PC-3 (cell line): Measurements from ENCODE around the gene KCTD17. TPM values are rescaled to one million over a fixed set of nuclear protein-coding genes. Genes with fewer than 3 reads are reported as not detected.

ENCODE experiments used
- ATAC-seq: fragments of 200-7000 bp; cut with Tn5 transposase; 2 replicates; pipeline ENCODE4 v1.9.1; 2020; ENCODE audit warnings: mild to moderate bottlenecking, moderate library complexity
- BruUV-seq: library from RNA; stranded (reverse); fragments of 400-500 nt; replicated peaks from 2 replicates; lab custom pipeline; 2021; lab: Mats Ljungman, UMichigan
- CTCF ChIA-PET: fragments of 300-600 bp; sonication (Branson Sonifier 250); formaldehyde crosslinking; loops from one replicate; lab custom pipeline; 2022; ENCODE audit warnings: antibody characterized with exemption; lab: Charles Lee
- POLR2A ChIA-PET: fragments of 300-600 bp; sonication (Branson Sonifier 250); formaldehyde crosslinking; loops from one replicate; lab custom pipeline; 2022; ENCODE audit warnings: antibody characterized with exemption; ENCODE audit not compliant: unreplicated experiment; lab: Charles Lee
- DNase-seq: peaks from one replicate; pipeline ENCODE4 v3.0.0-alpha.2; 2015
- H2AFZ ChIP-seq: fragments of 300-600 bp; sonication (generic); 2 replicates; pipeline ENCODE4 v1.6.0; 2016; ENCODE audit warnings: antibody characterized with exemption, low read length
- H3F3A ChIP-seq: fragments of 300-600 bp; sonication (generic); one replicate; pipeline ENCODE4 v1.6.0; 2017; ENCODE audit warnings: antibody characterized with exemption, low read length, control low read depth, mild to moderate bottlenecking; ENCODE audit not compliant: unreplicated experiment
- H3K27ac ChIP-seq: fragments of 300-600 bp; sonication (generic); 2 replicates; pipeline ENCODE4 v1.5.1; 2016; ENCODE audit warnings: mild to moderate bottlenecking, low read length
- H3K27me3 ChIP-seq: fragments of 300-600 bp; sonication (generic); 2 replicates; pipeline ENCODE4 v1.6.1; 2016; ENCODE audit warnings: low read length, mixed read lengths
- H3K36me3 ChIP-seq: fragments of 300-600 bp; sonication (generic); 2 replicates; pipeline ENCODE4 v1.6.1; 2016; ENCODE audit warnings: low read depth, mixed run types, low read length, mixed read lengths
- H3K4me1 ChIP-seq: fragments of 300-600 bp; sonication (generic); 2 replicates; pipeline ENCODE4 v1.5.1; 2016; ENCODE audit warnings: low read length; ENCODE audit not compliant: insufficient read depth
- H3K4me2 ChIP-seq: fragments of 300-600 bp; sonication (generic); 2 replicates; pipeline ENCODE4 v1.6.0; 2016; ENCODE audit warnings: low read length
- H3K4me3 ChIP-seq: fragments of 300-600 bp; sonication (generic); 2 replicates; pipeline ENCODE4 v1.5.1; 2016; ENCODE audit warnings: mild to moderate bottlenecking, low read length, mixed read lengths
- H3K79me2 ChIP-seq: fragments of 300-600 bp; sonication (generic); 2 replicates; pipeline ENCODE4 v1.6.1; 2017; ENCODE audit warnings: low read length, mixed read lengths
- H3K9ac ChIP-seq: fragments of 300-600 bp; sonication (generic); 2 replicates; pipeline ENCODE4 v1.6.0; 2016; ENCODE audit warnings: mild to moderate bottlenecking, low read length
- H3K9me2 ChIP-seq: fragments of 300-600 bp; sonication (generic); replicated peaks from 2 replicates; pipeline ENCODE4 v1.6.1; 2016; ENCODE audit warnings: mixed run types, low read length, mixed read lengths
- H3K9me3 ChIP-seq: fragments of 300-600 bp; sonication (generic); 2 replicates; pipeline ENCODE4 v1.6.1; 2016; ENCODE audit warnings: low read length, mixed read lengths
- H4K20me1 ChIP-seq: fragments of 300-600 bp; sonication (generic); 2 replicates; pipeline ENCODE4 v1.6.1; 2016; ENCODE audit warnings: low read length, mixed read lengths
- CTCF ChIP-seq: fragments of 300-600 bp; sonication (generic); conservative IDR thresholded peaks from 2 replicates; pipeline ENCODE4 v1.5.1; 2017; ENCODE audit warnings: antibody characterized with exemption, low read depth, mild to moderate bottlenecking, low read length
- EZH2 ChIP-seq: fragments of 300-600 bp; sonication (generic); IDR thresholded peaks from one replicate; pipeline ENCODE4 v1.6.1; 2017; ENCODE audit warnings: antibody characterized with exemption, mild to moderate bottlenecking, low read length; ENCODE audit not compliant: unreplicated experiment
- EZH2phosphoT487 ChIP-seq: fragments of 300-600 bp; sonication (generic); IDR thresholded peaks from 2 replicates; pipeline ENCODE4 v1.6.1; 2018; ENCODE audit warnings: mild to moderate bottlenecking, antibody characterized with exemption, low read length, borderline replicate concordance
- intact Hi-C: fragments of 100-400 bp; cut with micrococcal nuclease; formaldehyde crosslinking; loops from 2 replicates; pipeline ENCODE4 v1.9.0; 2023
- total RNA-seq: library from RNA; depleted of rRNA; stranded (reverse); fragments of >200 nt; gene quantifications from 2 replicates; pipeline ENCODE4 v1.2.3, GENCODE V29; 2014

Gene KCTD17
- total RNA-seq, 1 experiment from 2014 or later, result 25.9 TPM

GRCh38 chr22:37025500-37026070 is 26.0 kb upstream of the KCTD17 start:
- no peak overlapping the region for H2AFZ ChIP-seq
- no peak overlapping the region for H3K9ac ChIP-seq
- H3F3A ChIP-seq, result no peaks in the 10 kb centered on the region
- ChIA-PET CTCF (no interaction called here), POLR2A (no interaction called here)
- H3K4me2 ChIP-seq, result no peak overlapping the region
- no TSS peak for BruUV-seq
- no peak overlapping the region for H3K4me3 ChIP-seq
- no peaks in the 10 kb centered on the region for H4K20me1 ChIP-seq
- H3K27ac ChIP-seq, result no peak overlapping the region
- H3K4me1 ChIP-seq, result no peaks in the 10 kb centered on the region
- ATAC-seq (no peak), DNase-seq (no peak)
- H3K36me3 ChIP-seq, result no peaks in the 10 kb centered on the region
- H3K27me3 ChIP-seq, result no peaks in the 10 kb centered on the region
- intact Hi-C loops, result no loop called here
- no peaks in the 10 kb centered on the region for H3K9me2 ChIP-seq
- TF ChIP-seq EZH2, result no peak
- no peak for TF ChIP-seq CTCF
- H3K9me3 ChIP-seq, result no peaks in the 10 kb centered on the region
- H3K79me2 ChIP-seq, result peaks cover 5% of the 10 kb centered on the region

- no peak overlapping the region for H3K4me2 ChIP-seq
- H3K9me3 ChIP-seq, result no peaks in the 10 kb centered on the region
- no peak overlapping the region for H2AFZ ChIP-seq
- TF ChIP-seq CTCF (no peak), EZH2phosphoT487 (no peak), EZH2 (no peak)
- POLR2A ChIA-PET, result no interaction called here
- H3K27ac ChIP-seq, result no peak overlapping the region
- H3K79me2 ChIP-seq, result no peaks in the 10 kb centered on the region
- H3K9me2 ChIP-seq, result no peaks in the 10 kb centered on the region
- H3K9ac ChIP-seq, result no peak overlapping the region
- CTCF ChIA-PET, result no interaction called here
- no peaks in the 10 kb centered on the region for H3K4me1 ChIP-seq
- intact Hi-C loops, result no loop called here
- no peaks in the 10 kb centered on the region for H3K36me3 ChIP-seq
- H4K20me1 ChIP-seq, result no peaks in the 10 kb centered on the region
- no TSS peak for BruUV-seq
- DNase-seq (no peak), ATAC-seq (no peak)
- no peaks in the 10 kb centered on the region for H3K27me3 ChIP-seq
- H3K4me3 ChIP-seq, result no peak overlapping the region
- H3F3A ChIP-seq, result no peaks in the 10 kb centered on the region
Measured at GRCh38 chr22:37026325-37026724, 25.2 kb upstream of the KCTD17 start.

GRCh38 chr22:37027556-37027955 is 24.0 kb upstream of the KCTD17 start:
- no peaks in the 10 kb centered on the region for H3F3A ChIP-seq
- H3K27me3 ChIP-seq, result no peaks in the 10 kb centered on the region
- no peaks in the 10 kb centered on the region for H4K20me1 ChIP-seq
- no peak overlapping the region for H3K27ac ChIP-seq
- POLR2A ChIA-PET, result no interaction called here
- H3K9me2 ChIP-seq, result no peaks in the 10 kb centered on the region
- TF ChIP-seq CTCF, result no peak
- TF ChIP-seq EZH2phosphoT487, result no peak
- no peak for TF ChIP-seq EZH2
- no peak for DNase-seq
- no peak for ATAC-seq
- no peak overlapping the region for H3K4me2 ChIP-seq
- no TSS peak for BruUV-seq
- H3K9me3 ChIP-seq, result no peaks in the 10 kb centered on the region
- H3K4me3 ChIP-seq, result no peak overlapping the region
- CTCF ChIA-PET, result no interaction called here
- intact Hi-C loops, result no loop called here
- no peaks in the 10 kb centered on the region for H3K79me2 ChIP-seq
- no peak overlapping the region for H2AFZ ChIP-seq
- H3K36me3 ChIP-seq, result no peaks in the 10 kb centered on the region
- peaks cover 10% of the 10 kb centered on the region for H3K4me1 ChIP-seq
- no peak overlapping the region for H3K9ac ChIP-seq
